Measurements from ENCODE around the gene TAS2R60.

DNA sequence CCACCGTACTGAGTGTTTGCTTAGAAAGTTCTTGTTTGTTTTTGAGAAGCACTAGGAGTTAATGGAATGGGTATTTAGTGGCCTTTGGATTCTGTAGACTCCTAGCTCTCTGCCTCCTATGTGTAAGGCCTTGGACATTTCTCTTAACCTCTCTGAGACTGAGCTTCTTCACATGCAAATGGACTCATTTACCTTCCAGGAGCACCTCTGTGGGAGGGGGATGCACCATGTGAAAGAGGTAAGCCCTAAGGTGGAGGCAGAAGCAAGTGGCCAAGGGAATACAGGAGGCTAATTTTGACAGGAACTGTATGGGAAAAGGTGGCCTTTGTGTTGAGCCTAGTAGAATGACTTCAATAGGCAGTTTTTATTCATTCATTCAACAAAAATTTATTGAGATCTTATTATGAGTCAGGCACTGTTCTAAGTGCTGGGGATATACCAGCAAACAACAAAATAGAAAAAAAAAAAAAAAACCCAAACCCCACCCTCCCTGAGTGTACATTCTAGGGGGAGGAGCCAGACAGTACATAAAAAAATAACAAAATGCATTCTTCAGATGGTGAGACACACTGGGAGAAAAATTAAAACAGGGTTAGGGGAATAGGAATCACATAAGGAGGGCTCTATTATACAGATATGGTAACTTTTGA lies 25.4 kb upstream of the TAS2R60 start:
- TF ChIP-seq, protein P1, sequence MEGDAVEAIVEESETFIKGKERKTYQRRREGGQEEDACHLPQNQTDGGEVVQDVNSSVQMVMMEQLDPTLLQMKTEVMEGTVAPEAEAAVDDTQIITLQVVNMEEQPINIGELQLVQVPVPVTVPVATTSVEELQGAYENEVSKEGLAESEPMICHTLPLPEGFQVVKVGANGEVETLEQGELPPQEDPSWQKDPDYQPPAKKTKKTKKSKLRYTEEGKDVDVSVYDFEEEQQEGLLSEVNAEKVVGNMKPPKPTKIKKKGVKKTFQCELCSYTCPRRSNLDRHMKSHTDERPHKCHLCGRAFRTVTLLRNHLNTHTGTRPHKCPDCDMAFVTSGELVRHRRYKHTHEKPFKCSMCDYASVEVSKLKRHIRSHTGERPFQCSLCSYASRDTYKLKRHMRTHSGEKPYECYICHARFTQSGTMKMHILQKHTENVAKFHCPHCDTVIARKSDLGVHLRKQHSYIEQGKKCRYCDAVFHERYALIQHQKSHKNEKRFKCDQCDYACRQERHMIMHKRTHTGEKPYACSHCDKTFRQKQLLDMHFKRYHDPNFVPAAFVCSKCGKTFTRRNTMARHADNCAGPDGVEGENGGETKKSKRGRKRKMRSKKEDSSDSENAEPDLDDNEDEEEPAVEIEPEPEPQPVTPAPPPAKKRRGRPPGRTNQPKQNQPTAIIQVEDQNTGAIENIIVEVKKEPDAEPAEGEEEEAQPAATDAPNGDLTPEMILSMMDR (IDR thresholded peaks at IDR 0.05), result no peak
- no peak for TF ChIP-seq EP300 (IDR thresholded peaks at IDR 0.05)

All from gastroesophageal sphincter (tissue), 3 donors.